HepG2 (cell line): ENCODE data around the gene BEGAIN. TPM values are rescaled to one million over a fixed set of nuclear protein-coding genes. Genes with fewer than 3 reads are reported as not detected.

Source experiments
- GABPB1 ChIP-seq: IDR thresholded peaks from 2 replicates; pipeline ENCODE4 v1.6.1; 2016; ENCODE audit warnings: mild to moderate bottlenecking, missing genetic modification reagents, moderate library complexity, missing compliant biosample characterization
- KDM4B ChIP-seq: sonication (generic); formaldehyde crosslinking; IDR thresholded peaks from 2 replicates; pipeline ENCODE4 v1.4.0; 2020; ENCODE audit warnings: missing genetic modification reagents
- SMAD3 ChIP-seq: sonication (generic); formaldehyde crosslinking; IDR thresholded peaks from 2 replicates; pipeline ENCODE4 v1.4.0; 2020; ENCODE audit warnings: missing genetic modification reagents
- SMARCC2 ChIP-seq: fragments of 450-650 bp; IDR thresholded peaks from 2 replicates; pipeline ENCODE4 v1.6.1; 2017; ENCODE audit warnings: antibody characterized with exemption, mild to moderate bottlenecking
- SRY ChIP-seq: sonication (generic); formaldehyde crosslinking; IDR thresholded peaks from 2 replicates; pipeline ENCODE4 v1.8.0; 2022; ENCODE audit warnings: mild to moderate bottlenecking, missing genetic modification reagents
- ZBTB3 ChIP-seq: sonication (generic); formaldehyde crosslinking; IDR thresholded peaks from 2 replicates; pipeline ENCODE4 v1.4.0; 2020; ENCODE audit warnings: low read depth, mild to moderate bottlenecking, moderate library complexity, missing genetic modification reagents, borderline replicate concordance
- ZFP36L2 ChIP-seq: sonication (generic); formaldehyde crosslinking; IDR thresholded peaks from 2 replicates; pipeline ENCODE4 v1.4.0; 2020; ENCODE audit warnings: missing genetic modification reagents
- ZNF17 ChIP-seq: sonication (generic); formaldehyde crosslinking; IDR thresholded peaks from 2 replicates; pipeline ENCODE4 v1.5.0; 2020; ENCODE audit warnings: mild to moderate bottlenecking, missing genetic modification reagents
- ZNF34 ChIP-seq: sonication (generic); formaldehyde crosslinking; IDR thresholded peaks from 2 replicates; pipeline ENCODE4 v1.4.0; 2020; ENCODE audit warnings: mild to moderate bottlenecking, missing genetic modification reagents, borderline replicate concordance
- ZNF564 ChIP-seq: sonication (generic); formaldehyde crosslinking; IDR thresholded peaks from 2 replicates; pipeline ENCODE4 v1.8.1; 2023; ENCODE audit warnings: mild to moderate bottlenecking, missing genetic modification reagents
- polyA plus RNA-seq, 8 experiments: library from polyadenylated mRNA; depleted of rRNA in 3 of 8; stranded (reverse) in 7 of 8; unstranded in 1 of 8; fragments of >200 nt; fragmentation: Illumina TruSeq in 4 of 8; extraction: Trizol in 4 of 8; gene quantifications; 2 replicates each; pipeline versions ENCODE4 v1.2.1 to v1.2.3, GENCODE V29; 2011 to 2016; ENCODE audit warnings: low read depth in 4 of 8, missing spikeins in 1 of 8, mixed read lengths in 1 of 8; ENCODE audit not compliant: insufficient read depth in 1 of 8
- total RNA-seq, 5 experiments: library from RNA; depleted of rRNA; stranded (reverse); fragments of >200 nt; fragmentation: Illumina TruSeq; extraction: Trizol; gene quantifications; 2 replicates each; pipeline ENCODE4 v1.2.3, GENCODE V29; 2016; ENCODE audit warnings: low read depth in 1 of 5
- TF ChIP-seq, protein P1 (sequence below): sonication (generic); formaldehyde crosslinking; IDR thresholded peaks from 2 replicates; pipeline ENCODE4 v1.4.0; 2020; ENCODE audit warnings: mild to moderate bottlenecking, missing genetic modification reagents
- TF ChIP-seq, protein P2 (sequence below): sonication (generic); formaldehyde crosslinking; IDR thresholded peaks from 2 replicates; pipeline ENCODE4 v1.5.0; 2020; ENCODE audit warnings: mild to moderate bottlenecking, missing genetic modification reagents, borderline replicate concordance
- TF ChIP-seq, protein P3 (sequence below): sonication (generic); formaldehyde crosslinking; IDR thresholded peaks from 2 replicates; pipeline ENCODE4 v1.4.0; 2020; ENCODE audit warnings: missing genetic modification reagents
- TF ChIP-seq, protein P4 (sequence below): sonication (generic); formaldehyde crosslinking; conservative IDR thresholded peaks from 2 replicates; pipeline ENCODE4 v1.8.0; 2022; ENCODE audit warnings: missing genetic modification reagents

Gene BEGAIN
- total and polyA plus RNA-seq, 2 of the 13 experiments (the other 11 are each of a cell fraction or from before 2014, with no cell fraction given) = not detected

DNA sequence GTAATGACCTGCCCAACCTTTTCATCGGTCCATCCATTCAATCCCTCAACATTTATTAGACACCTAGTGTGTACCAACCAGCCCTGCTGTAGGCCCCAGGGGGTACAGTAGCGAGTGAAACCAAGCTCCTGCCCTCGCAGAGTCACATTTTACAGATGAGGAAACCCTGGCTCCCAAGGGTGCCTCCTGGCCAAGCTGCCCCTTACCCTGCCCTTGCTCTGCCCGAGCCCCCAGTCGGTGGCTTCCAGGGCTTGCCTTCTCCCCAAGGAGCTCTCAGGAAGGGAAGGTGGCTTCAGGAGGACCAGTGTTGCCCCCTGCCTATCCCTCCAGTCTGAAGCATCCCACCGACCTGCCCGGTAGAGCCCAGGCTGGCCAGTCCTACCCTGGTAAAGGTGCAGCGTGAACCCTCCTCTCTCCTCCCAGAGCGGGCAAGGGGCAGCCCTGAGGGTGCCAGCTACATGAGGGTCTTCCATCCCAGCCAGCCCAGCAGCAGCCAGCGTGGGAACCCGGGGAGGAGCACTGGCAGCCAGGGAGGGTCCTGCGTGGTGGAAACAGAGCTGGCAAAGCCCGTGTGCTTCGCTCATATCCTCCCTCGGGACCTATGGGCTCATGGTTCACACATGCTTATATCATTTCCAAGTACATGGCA is 670 bp upstream of the BEGAIN start (continued):
- TF ChIP-seq, protein P1, sequence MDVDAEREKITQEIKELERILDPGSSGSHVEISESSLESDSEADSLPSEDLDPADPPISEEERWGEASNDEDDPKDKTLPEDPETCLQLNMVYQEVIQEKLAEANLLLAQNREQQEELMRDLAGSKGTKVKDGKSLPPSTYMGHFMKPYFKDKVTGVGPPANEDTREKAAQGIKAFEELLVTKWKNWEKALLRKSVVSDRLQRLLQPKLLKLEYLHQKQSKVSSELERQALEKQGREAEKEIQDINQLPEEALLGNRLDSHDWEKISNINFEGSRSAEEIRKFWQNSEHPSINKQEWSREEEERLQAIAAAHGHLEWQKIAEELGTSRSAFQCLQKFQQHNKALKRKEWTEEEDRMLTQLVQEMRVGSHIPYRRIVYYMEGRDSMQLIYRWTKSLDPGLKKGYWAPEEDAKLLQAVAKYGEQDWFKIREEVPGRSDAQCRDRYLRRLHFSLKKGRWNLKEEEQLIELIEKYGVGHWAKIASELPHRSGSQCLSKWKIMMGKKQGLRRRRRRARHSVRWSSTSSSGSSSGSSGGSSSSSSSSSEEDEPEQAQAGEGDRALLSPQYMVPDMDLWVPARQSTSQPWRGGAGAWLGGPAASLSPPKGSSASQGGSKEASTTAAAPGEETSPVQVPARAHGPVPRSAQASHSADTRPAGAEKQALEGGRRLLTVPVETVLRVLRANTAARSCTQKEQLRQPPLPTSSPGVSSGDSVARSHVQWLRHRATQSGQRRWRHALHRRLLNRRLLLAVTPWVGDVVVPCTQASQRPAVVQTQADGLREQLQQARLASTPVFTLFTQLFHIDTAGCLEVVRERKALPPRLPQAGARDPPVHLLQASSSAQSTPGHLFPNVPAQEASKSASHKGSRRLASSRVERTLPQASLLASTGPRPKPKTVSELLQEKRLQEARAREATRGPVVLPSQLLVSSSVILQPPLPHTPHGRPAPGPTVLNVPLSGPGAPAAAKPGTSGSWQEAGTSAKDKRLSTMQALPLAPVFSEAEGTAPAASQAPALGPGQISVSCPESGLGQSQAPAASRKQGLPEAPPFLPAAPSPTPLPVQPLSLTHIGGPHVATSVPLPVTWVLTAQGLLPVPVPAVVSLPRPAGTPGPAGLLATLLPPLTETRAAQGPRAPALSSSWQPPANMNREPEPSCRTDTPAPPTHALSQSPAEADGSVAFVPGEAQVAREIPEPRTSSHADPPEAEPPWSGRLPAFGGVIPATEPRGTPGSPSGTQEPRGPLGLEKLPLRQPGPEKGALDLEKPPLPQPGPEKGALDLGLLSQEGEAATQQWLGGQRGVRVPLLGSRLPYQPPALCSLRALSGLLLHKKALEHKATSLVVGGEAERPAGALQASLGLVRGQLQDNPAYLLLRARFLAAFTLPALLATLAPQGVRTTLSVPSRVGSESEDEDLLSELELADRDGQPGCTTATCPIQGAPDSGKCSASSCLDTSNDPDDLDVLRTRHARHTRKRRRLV (CRISPR knock-in tag) = no peak
- no peak for TF ChIP-seq SRY
- TF ChIP-seq GABPB1 (CRISPR knock-in tag) = no peak
- no peak for TF ChIP-seq ZNF564 (CRISPR knock-in tag)
- no peak for TF ChIP-seq ZNF17
- TF ChIP-seq ZFP36L2 (CRISPR knock-in tag) = no peak
- TF ChIP-seq, protein P2, sequence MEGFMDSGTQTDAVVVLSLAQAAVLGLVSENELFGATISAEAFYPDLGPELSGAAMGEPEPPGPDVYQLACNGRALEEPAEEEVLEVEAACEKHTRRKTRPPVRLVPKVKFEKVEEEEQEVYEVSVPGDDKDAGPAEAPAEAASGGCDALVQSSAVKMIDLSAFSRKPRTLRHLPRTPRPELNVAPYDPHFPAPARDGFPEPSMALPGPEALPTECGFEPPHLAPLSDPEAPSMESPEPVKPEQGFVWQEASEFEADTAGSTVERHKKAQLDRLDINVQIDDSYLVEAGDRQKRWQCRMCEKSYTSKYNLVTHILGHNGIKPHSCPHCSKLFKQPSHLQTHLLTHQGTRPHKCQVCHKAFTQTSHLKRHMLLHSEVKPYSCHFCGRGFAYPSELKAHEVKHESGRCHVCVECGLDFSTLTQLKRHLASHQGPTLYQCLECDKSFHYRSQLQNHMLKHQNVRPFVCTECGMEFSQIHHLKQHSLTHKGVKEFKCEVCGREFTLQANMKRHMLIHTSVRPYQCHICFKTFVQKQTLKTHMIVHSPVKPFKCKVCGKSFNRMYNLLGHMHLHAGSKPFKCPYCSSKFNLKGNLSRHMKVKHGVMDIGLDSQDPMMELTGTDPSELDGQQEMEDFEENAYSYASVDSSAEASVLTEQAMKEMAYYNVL = no peak
- TF ChIP-seq ZNF34 (CRISPR knock-in tag) = no peak
- no peak for TF ChIP-seq ZBTB3 (CRISPR knock-in tag)
- TF ChIP-seq, protein P3, sequence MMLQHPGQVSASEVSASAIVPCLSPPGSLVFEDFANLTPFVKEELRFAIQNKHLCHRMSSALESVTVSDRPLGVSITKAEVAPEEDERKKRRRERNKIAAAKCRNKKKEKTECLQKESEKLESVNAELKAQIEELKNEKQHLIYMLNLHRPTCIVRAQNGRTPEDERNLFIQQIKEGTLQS (CRISPR knock-in tag) = no peak
- TF ChIP-seq KDM4B (CRISPR knock-in tag) = no peak
- TF ChIP-seq SMARCC2 = no peak
- TF ChIP-seq, protein P4, sequence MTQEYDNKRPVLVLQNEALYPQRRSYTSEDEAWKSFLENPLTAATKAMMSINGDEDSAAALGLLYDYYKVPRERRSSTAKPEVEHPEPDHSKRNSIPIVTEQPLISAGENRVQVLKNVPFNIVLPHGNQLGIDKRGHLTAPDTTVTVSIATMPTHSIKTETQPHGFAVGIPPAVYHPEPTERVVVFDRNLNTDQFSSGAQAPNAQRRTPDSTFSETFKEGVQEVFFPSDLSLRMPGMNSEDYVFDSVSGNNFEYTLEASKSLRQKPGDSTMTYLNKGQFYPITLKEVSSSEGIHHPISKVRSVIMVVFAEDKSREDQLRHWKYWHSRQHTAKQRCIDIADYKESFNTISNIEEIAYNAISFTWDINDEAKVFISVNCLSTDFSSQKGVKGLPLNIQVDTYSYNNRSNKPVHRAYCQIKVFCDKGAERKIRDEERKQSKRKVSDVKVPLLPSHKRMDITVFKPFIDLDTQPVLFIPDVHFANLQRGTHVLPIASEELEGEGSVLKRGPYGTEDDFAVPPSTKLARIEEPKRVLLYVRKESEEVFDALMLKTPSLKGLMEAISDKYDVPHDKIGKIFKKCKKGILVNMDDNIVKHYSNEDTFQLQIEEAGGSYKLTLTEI = no peak
- TF ChIP-seq SMAD3 (CRISPR knock-in tag) = no peak
